ENCODE results near the gene HPS1.

DNA sequence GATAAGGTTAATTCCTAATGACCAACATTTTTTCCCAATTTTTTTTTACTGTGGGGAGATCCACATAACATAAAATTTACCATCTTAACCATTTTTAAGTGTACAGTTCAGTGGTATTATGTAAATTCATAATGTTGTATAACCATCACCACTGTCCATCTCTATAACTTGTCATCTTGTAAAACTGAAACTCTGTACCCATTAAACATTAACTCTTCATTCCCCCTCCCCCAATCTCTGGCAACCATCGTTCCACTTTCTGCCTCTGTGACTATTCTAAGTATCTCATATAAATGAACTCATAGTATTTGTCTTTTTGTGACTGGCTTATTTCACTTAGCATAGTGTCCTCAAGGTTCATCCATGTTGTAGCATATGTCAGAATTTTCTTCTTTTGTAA, 46.0 kb upstream of the HPS1 start:
- TF ChIP-seq, protein P1, sequence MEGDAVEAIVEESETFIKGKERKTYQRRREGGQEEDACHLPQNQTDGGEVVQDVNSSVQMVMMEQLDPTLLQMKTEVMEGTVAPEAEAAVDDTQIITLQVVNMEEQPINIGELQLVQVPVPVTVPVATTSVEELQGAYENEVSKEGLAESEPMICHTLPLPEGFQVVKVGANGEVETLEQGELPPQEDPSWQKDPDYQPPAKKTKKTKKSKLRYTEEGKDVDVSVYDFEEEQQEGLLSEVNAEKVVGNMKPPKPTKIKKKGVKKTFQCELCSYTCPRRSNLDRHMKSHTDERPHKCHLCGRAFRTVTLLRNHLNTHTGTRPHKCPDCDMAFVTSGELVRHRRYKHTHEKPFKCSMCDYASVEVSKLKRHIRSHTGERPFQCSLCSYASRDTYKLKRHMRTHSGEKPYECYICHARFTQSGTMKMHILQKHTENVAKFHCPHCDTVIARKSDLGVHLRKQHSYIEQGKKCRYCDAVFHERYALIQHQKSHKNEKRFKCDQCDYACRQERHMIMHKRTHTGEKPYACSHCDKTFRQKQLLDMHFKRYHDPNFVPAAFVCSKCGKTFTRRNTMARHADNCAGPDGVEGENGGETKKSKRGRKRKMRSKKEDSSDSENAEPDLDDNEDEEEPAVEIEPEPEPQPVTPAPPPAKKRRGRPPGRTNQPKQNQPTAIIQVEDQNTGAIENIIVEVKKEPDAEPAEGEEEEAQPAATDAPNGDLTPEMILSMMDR (conservative IDR thresholded peaks at IDR 0.05) = no peak
- TF ChIP-seq ZFX (IDR thresholded peaks at IDR 0.05) = no peak

Data from C4-2B (cell line).